Neutrophil (primary cell): Measurements from ENCODE around the gene GALNT18.

Experiments used
- H3K27ac ChIP-seq: fragments of 200-600 bp; sonication (generic); 2 replicates; pipeline ENCODE4 v1.5.1; 2016; ENCODE audit warnings: mild to moderate bottlenecking, moderate library complexity
- H3K27me3 ChIP-seq: fragments of 200-600 bp; sonication (generic); 2 replicates; pipeline ENCODE4 v1.6.0; 2016; ENCODE audit warnings: mild to moderate bottlenecking
- H3K36me3 ChIP-seq: fragments of 200-600 bp; sonication (generic); 2 replicates; pipeline ENCODE4 v1.5.1; 2017
- H3K4me1 ChIP-seq, 2 experiments: fragments of 200-600 bp in 1 of 2; sonication (generic) in 1 of 2; 1 replicate in 1 of 2; 2 replicates in 1 of 2; pipeline versions ENCODE4 v1.5.1 to v1.6.1; 2013 to 2016; ENCODE audit warnings: low read depth in 1 of 2, low read length in 1 of 2, mild to moderate bottlenecking in 1 of 2, moderate library complexity in 1 of 2; ENCODE audit not compliant: control insufficient read depth in 1 of 2, insufficient read depth in 1 of 2
- H3K4me3 ChIP-seq, 2 experiments: fragments of 200-600 bp in 1 of 2; sonication (generic) in 1 of 2; 1 replicate in 1 of 2; 2 replicates in 1 of 2; pipeline ENCODE4 v1.5.1; 2013 to 2016; ENCODE audit warnings: low read depth in 1 of 2, low read length in 1 of 2, mild to moderate bottlenecking in 1 of 2, moderate library complexity in 1 of 2
- H3K9me3 ChIP-seq: fragments of 200-600 bp; sonication (generic); 2 replicates; pipeline ENCODE4 v1.5.1; 2016
- CTCF ChIP-seq: fragments of 200-600 bp; sonication (generic); IDR thresholded peaks from 2 replicates; pipeline ENCODE4 v1.5.1; 2016; ENCODE audit warnings: antibody characterized with exemption

The GALNT18 gene

GRCh38 chr11:11472106-11472505 lies 149.7 kb downstream of the GALNT18 start:
- Histone ChIP-seq H3K4me3 (no peak overlapping the region), H3K27ac (no peak overlapping the region), H3K9me3 (no peaks in the 10 kb centered on the region), H3K27me3 (peaks cover 37% of the 10 kb centered on the region), H3K36me3 (no peaks in the 10 kb centered on the region), H3K4me1 (no peaks in the 10 kb centered on the region)
- no peak for TF ChIP-seq CTCF

GRCh38 chr11:11471201-11471600 lies 150.6 kb downstream of the GALNT18 start:
- H3K36me3 ChIP-seq = no peaks in the 10 kb centered on the region
- no peak for TF ChIP-seq CTCF
- no peaks in the 10 kb centered on the region for H3K9me3 ChIP-seq
- H3K27me3 ChIP-seq = peaks cover 29% of the 10 kb centered on the region
- H3K4me3 ChIP-seq = no peak overlapping the region
- no peaks in the 10 kb centered on the region for H3K4me1 ChIP-seq
- no peak overlapping the region for H3K27ac ChIP-seq

GRCh38 chr11:11468954-11469353 lies 152.9 kb downstream of the GALNT18 start:
- peaks cover 21% of the 10 kb centered on the region for H3K27me3 ChIP-seq

GRCh38 chr11:11467312-11467711 lies 154.5 kb downstream of the GALNT18 start:
- no peak overlapping the region for H3K4me3 ChIP-seq
- H3K4me1 ChIP-seq = no peaks in the 10 kb centered on the region
- peaks cover 14% of the 10 kb centered on the region for H3K27me3 ChIP-seq
- H3K36me3 ChIP-seq = no peaks in the 10 kb centered on the region
- TF ChIP-seq CTCF = no peak
- no peaks in the 10 kb centered on the region for H3K9me3 ChIP-seq
- no peak overlapping the region for H3K27ac ChIP-seq

More at GRCh38 chr11:11468954-11469353, 152.9 kb downstream of the GALNT18 start:
- no peaks in the 10 kb centered on the region for H3K4me1 ChIP-seq
- H3K36me3 ChIP-seq = no peaks in the 10 kb centered on the region
- no peak overlapping the region for H3K27ac ChIP-seq
- TF ChIP-seq CTCF = no peak
- no peaks in the 10 kb centered on the region for H3K9me3 ChIP-seq
- H3K4me3 ChIP-seq = no peak overlapping the region

- TF ChIP-seq CTCF = no peak
- no peaks in the 10 kb centered on the region for H3K4me1 ChIP-seq
- no peak overlapping the region for H3K4me3 ChIP-seq
- H3K36me3 ChIP-seq = no peaks in the 10 kb centered on the region
- no peaks in the 10 kb centered on the region for H3K9me3 ChIP-seq
- H3K27me3 ChIP-seq = peaks cover 7% of the 10 kb centered on the region
- no peak overlapping the region for H3K27ac ChIP-seq
Observed at GRCh38 chr11:11464555-11464954, 157.2 kb downstream of the GALNT18 start.

GRCh38 chr11:11463405-11463804 lies 158.4 kb downstream of the GALNT18 start:
- Histone ChIP-seq H3K4me1 (no peaks in the 10 kb centered on the region), H3K9me3 (no peaks in the 10 kb centered on the region), H3K4me3 (no peak overlapping the region), H3K36me3 (no peaks in the 10 kb centered on the region), H3K27me3 (peaks cover 10% of the 10 kb centered on the region), H3K27ac (no peak overlapping the region)
- no peak for TF ChIP-seq CTCF
